ENCODE measurements around the gene VIPR2.
"Not testable (repeated sequence)": the region's sequence is repeated elsewhere in the genome, so short reads cannot be mapped to it uniquely, and the experiment has no call there.

The VIPR2 gene

GRCh38 chr7:159006022-159006609 is 138.6 kb downstream of the VIPR2 start:
- DNase-seq = not testable (repeated sequence)

- no peak for DNase-seq
Observed at GRCh38 chr7:159005618-159006017, 139.0 kb downstream of the VIPR2 start.

GRCh38 chr7:159004411-159004810 is 140.3 kb downstream of the VIPR2 start:
- DNase-seq = no peak

DNA sequence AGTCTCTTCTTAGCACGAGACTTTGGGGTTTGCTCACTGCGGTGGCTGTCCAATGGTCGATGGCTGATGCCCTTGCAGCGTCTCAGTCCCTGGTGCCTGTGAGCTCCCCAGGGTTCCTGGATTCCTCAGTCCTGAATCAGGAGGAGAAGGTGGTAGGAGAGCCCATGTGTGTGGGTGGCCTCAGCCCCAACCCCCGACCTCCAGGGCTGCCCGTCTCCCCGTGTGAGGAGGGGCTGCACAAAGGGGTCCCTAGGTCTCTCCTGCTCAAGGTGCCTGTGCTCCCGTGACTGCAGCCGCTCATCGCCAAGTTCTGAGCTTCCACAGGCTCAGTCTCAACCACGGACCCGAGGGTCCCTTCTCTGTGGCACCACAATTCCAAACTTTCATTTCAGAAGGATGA is 142.9 kb downstream of the VIPR2 start:
- no peak for DNase-seq

DNA sequence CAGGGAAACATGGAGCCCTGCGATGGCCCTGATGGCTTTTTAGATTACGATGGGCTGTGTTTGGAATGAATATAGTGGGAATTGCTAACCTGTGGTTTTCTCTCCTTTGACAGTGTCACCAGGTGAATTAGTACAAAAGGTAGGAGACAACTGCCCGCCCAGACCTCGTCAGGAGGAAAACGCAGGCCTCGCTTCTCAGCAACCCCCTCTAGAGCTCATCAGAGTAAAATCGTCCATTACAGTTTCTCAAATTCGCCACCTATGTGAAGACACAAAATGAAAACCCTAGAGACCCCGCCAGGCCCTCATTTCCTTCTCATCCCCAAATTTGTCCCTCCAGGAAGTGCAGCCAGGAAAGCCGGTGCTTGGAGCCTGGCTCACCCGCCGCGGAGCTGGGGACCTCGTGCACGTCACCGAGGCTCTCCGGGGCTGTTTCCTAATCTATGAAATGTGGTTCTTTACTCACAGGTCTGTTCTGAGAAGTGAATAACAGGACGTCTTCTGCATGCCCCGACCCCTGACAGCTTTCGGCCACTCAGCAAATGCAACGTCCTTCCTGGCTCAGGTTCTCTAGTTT is 143.7 kb downstream of the VIPR2 start:
- no peak for DNase-seq

DNA sequence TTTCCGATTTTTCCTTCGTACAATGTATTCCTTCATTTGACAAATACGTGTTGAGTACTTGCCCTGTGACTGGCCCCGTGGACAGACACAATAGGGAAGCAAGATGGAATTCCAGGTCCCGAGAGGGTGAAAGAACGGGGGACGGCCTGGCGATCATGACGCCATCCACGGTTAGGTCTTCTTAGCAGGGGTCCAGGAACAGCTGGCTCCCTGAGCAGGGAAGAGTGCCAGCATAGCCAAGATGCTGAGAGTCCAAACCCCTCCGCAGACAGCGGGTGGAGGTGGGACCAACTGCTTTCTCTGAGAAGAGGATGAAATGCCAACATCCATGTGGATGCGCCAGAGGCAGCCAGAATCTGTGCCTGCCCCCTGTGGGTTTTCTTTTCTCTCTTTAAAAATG is 144.6 kb downstream of the VIPR2 start:
- DNase-seq = no peak

GRCh38 chr7:158999496-158999895 is 145.2 kb downstream of the VIPR2 start:
- DNase-seq = no peak

DNA sequence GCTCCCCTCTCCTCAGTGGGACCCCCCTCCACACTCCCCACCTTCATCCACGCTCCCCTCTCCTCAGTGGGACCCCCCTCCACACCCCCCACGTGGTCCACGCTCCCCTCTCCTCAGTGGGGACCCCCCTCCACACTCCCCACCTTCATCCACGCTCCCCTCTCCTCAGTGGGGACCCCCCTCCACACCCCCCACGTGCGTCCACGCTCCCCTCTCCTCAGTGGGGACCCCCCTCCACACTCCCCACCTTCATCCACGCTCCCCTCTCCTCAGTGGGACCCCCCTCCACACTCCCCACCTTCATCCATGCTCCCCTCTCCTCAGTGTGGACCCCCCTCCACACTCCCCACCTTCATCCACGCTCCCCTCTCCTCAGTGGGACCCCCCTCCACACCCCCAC is 146.4 kb downstream of the VIPR2 start:
- not testable (repeated sequence) for DNase-seq

DNA sequence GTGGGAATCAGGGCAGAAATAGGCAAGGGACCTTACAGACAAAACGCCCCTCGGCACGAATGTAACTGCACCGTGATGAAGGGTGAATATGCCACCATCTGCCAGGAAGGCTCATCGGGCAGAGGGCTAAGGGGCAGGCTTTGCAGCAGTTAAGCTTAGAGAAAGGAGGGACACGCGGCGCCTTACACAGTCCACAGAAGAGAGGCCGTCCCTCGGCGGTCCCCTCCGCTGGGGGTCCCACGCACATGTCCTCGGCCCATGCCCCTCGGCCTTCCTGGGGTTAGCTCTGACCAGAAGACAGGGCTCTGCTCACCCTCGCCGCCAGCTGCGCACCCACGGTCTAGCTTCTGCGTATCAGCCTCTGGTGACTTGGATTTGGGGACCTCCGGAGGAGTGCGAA is 147.2 kb downstream of the VIPR2 start:
- no peak for DNase-seq

DNA sequence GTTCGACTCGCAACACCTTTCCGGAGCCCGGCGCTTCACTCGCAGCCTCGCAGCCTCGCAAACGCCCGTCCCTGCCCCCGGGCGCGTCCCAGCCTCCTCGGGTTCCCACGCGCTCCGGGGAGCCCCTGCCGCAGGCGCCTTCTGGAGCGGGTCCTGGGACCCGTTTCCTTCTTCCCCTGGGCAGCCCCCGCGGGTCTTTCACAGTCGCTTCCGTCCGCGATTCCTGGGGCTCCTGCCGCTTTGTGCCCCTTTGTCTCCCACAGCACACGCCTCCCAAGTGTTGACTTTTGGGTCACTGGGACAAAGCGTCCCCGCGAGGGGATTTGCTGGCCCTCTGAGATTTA is 147.6 kb downstream of the VIPR2 start:
- DNase-seq = no peak

GRCh38 chr7:158996214-158997109 is 148.2 kb downstream of the VIPR2 start:
- no peak for DNase-seq

DNA sequence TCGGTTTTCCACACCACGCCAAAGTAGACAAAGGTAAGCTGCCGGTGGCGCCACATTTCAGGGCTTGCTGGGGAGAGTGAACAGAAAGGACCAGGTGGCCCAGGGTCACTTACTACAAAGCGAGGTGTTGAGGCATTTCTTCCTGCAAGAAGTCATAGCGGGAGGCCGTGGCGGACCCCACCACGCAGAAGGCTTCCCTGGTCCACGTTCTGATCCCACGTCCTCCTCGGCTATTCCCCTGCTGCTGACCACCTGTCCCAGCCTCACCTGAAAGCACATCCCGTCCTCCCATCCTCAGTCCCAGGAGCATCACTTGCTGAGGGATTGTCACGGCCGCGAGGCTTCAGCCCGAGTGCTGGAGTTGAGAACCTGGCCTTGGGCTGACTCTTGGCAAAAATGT is 149.2 kb downstream of the VIPR2 start:
- DNase-seq = no peak

- DNase-seq = no peak
Observed at GRCh38 chr7:158994687-158995086, 150.0 kb downstream of the VIPR2 start.

DNA sequence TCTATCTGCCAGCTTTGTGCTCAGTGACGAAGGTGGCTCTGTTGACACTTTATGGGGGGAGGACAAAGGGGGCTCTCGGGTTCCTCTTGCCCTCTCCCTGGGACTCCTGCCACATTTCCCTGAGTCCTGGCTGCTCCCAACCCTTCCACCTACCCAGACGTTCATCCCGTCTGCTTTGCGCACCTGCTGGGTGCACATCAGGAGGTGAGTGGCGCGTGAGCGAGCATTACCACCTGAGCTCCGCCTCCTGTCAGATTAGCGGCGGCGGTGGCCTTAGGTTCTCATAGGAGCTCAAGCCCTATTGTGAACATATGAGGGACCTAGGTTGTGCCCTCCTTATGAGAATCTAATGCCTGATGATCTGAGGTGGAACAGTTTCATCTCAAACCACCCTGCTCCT is 151.1 kb downstream of the VIPR2 start:
- DNase-seq = no peak

- DNase-seq = no peak
Observed at GRCh38 chr7:158992759-158993158, 151.9 kb downstream of the VIPR2 start.

GRCh38 chr7:158991824-158992621 is 152.6 kb downstream of the VIPR2 start:
- DNase-seq = no peak

DNA sequence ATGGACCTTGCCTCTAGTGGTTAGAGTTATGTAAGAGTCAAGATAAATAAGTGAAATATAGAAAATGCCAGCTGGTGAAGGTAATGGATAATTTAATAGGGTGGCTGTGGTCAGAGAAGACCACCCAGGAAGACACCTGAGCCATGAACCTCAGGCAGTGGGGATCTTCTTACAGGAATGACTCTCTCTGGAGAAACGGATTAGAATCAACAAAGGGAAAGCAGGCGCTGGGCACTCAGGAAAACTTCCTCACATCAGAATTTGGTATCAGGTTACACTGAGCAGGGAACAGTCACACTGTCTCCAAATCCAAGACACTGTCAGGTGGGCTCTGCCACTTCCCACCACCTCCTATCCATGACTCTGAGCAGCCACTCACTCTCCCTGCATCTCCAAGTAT is 155.7 kb downstream of the VIPR2 start:
- no peak for DNase-seq

GRCh38 chr7:158988302-158988862 is 156.3 kb downstream of the VIPR2 start:
- no peak for DNase-seq

DNA sequence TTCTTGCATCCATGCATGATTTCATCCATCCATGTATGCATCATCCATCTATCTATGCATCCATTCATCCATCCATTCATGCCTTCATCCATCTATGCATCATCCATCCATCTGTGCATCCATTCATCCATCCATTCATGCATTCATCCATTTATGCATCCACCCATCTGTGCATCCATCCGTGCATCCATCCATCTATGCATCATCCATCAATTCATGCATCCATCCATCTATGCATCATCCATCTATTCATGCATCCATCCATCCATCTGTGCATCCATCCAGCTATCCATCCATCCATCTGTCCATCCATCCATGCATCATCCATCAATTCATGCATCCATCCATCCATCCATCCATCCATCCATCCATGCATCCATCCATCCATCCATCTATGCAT is 157.0 kb downstream of the VIPR2 start:
- DNase-seq = no peak

- DNase-seq = no peak
Observed at GRCh38 chr7:158985583-158985982, 159.1 kb downstream of the VIPR2 start.

DNA sequence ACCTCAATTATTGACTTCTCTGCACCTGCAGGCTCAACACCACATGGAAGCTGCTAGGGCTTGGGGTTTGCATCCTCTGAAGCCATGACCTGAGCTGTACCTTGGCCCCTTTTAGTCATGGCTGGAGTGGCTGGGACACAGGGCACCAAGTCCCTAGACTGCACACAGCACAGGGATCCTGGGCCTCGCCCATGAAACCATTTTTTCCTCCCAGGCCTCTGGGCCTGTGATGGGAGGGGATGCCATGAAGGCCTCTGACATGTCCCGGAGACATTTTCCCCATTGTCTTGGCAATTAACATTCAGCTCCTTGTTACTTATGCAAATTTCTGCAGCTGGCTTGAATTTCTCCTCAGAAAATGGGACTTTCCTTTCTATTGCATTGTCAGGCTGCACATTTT is 160.7 kb downstream of the VIPR2 start:
- not testable (repeated sequence) for DNase-seq

GRCh38 chr7:158982080-158982479 is 162.6 kb downstream of the VIPR2 start:
- not testable (repeated sequence) for DNase-seq
